ENCODE data around the gene EIF1AD.

GRCh38 chr11:66050581-66051231 is 48.7 kb upstream of the EIF1AD start:
- no peak for TF ChIP-seq CTCF (IDR thresholded peaks at IDR 0.05)
- TF ChIP-seq POLR2A (IDR thresholded peaks at IDR 0.05) = no peak
